Parathyroid adenoma (tissue), 2 donors: Measurements from ENCODE around the gene NGEF.

Source experiments
- H2AFZ ChIP-seq: fragments of 300-600 bp; sonication (generic); one replicate; pipeline ENCODE4 v1.7.0; 2017; ENCODE audit warnings: antibody characterized with exemption, mild to moderate bottlenecking
- H3K27ac ChIP-seq: fragments of 300-600 bp; sonication (generic); one replicate; pipeline ENCODE4 v1.7.0; 2017
- H3K27me3 ChIP-seq: fragments of 300-600 bp; sonication (generic); one replicate; pipeline ENCODE4 v1.7.0; 2017; ENCODE audit warnings: low read length; ENCODE audit not compliant: control insufficient read depth, insufficient read depth
- H3K36me3 ChIP-seq: fragments of 300-600 bp; sonication (generic); one replicate; pipeline ENCODE4 v1.7.0; 2017; ENCODE audit warnings: low read length; ENCODE audit not compliant: control insufficient read depth, insufficient read depth
- H3K4me1 ChIP-seq: fragments of 300-600 bp; sonication (generic); one replicate; pipeline ENCODE4 v1.7.0; 2017; ENCODE audit warnings: control low read depth
- H3K4me2 ChIP-seq: fragments of 300-600 bp; sonication (generic); one replicate; pipeline ENCODE4 v1.7.0; 2017; ENCODE audit warnings: low read length
- H3K4me3 ChIP-seq: fragments of 300-600 bp; sonication (generic); one replicate; pipeline ENCODE4 v1.7.0; 2017; ENCODE audit warnings: low read depth, low read length
- H3K79me2 ChIP-seq: fragments of 300-600 bp; sonication (generic); one replicate; pipeline ENCODE4 v1.7.0; 2017; ENCODE audit warnings: control low read depth
- H3K9ac ChIP-seq: fragments of 300-600 bp; sonication (generic); one replicate; pipeline ENCODE4 v1.7.0; 2017; ENCODE audit warnings: mild to moderate bottlenecking
- H3K9me3 ChIP-seq: fragments of 300-600 bp; sonication (generic); one replicate; pipeline ENCODE4 v1.7.0; 2017; ENCODE audit warnings: low read length; ENCODE audit not compliant: control insufficient read depth
- TF ChIP-seq, protein P1 (sequence below): fragments of 300-600 bp; sonication (generic); IDR thresholded peaks from one replicate; pipeline ENCODE4 v1.7.0; 2017; ENCODE audit warnings: antibody characterized with exemption, mild to moderate bottlenecking
- donor health status: primary hyperparathyroidism.

Gene NGEF

DNA sequence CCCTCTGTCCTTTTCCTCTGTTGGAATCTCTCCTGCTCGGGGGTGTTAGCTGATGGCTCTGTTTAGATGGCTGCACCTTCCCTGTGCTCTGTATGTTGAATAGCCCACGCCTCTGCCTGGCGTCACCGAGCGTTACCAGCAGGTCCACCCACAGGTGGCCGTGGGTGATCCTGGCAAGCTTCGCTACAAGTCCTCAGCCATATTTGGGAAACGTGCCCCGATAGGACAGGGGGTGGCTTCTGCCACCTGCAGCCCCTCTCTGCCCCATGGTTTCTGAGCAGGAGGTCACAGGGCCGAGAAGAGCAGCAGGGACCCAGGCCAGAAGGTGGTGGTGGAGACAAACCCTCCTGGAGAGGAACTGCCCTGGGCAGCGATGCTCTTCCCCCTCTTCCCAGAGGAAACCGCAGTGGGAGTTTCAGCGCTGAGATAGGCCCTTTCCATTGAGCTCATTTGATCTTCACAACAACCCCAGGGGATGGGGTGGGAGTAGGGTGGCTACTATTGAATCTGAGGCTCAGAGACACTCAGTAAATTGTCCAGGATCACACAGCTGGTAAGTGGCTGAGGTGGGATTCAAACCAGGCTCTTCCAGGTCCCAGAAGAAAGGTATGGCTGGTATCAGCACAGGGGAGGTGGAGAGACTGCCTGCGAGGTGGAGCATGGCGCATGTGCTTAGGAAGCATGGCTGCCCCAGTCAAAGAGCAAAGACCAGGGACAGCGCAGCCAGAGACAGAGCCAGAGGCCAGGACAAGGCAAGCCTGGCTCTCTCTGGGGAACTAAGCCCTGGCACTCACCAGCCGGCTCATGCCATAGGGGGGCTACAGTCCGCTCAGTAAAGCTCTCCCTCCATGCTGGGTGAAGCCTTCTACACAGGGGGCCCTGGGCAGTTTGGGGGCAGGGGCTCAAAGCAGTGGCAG is 15.0 kb downstream of the NGEF start:
- H3K9ac ChIP-seq, result no peak overlapping the region
- H3K36me3 ChIP-seq, result no peaks in the 10 kb centered on the region
- H3K4me1 ChIP-seq, result peaks cover 3% of the 10 kb centered on the region
- H3K4me2 ChIP-seq, result no peak overlapping the region
- TF ChIP-seq, protein P1, sequence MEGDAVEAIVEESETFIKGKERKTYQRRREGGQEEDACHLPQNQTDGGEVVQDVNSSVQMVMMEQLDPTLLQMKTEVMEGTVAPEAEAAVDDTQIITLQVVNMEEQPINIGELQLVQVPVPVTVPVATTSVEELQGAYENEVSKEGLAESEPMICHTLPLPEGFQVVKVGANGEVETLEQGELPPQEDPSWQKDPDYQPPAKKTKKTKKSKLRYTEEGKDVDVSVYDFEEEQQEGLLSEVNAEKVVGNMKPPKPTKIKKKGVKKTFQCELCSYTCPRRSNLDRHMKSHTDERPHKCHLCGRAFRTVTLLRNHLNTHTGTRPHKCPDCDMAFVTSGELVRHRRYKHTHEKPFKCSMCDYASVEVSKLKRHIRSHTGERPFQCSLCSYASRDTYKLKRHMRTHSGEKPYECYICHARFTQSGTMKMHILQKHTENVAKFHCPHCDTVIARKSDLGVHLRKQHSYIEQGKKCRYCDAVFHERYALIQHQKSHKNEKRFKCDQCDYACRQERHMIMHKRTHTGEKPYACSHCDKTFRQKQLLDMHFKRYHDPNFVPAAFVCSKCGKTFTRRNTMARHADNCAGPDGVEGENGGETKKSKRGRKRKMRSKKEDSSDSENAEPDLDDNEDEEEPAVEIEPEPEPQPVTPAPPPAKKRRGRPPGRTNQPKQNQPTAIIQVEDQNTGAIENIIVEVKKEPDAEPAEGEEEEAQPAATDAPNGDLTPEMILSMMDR, result no peak
- no peak overlapping the region for H3K27ac ChIP-seq
- H3K79me2 ChIP-seq, result no peaks in the 10 kb centered on the region
- H3K4me3 ChIP-seq, result no peak overlapping the region
- no peaks in the 10 kb centered on the region for H3K27me3 ChIP-seq
- no peak overlapping the region for H2AFZ ChIP-seq
- H3K9me3 ChIP-seq, result no peaks in the 10 kb centered on the region

DNA sequence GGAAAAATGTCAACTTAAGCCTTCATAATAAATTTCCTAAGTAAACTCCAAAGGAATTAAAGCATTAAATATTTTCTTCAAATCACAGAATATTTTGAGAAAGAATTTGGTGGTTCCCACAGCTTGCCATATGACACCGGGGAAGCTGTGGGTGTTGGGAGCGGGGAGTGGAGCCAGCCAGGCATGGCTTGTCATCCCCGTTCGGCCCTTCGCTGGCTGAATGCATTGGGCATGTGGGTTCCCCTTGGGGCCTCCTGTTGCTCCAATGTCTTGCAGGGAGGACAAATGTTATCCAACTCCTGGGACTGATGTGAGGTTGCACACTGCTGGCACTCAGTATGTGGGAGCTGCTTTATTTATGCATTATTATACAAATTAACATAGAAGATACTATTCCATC is 18.6 kb downstream of the NGEF start:
- Histone ChIP-seq H3K9ac (no peak overlapping the region), H3K4me1 (peaks cover 3% of the 10 kb centered on the region), H3K27ac (no peak overlapping the region), H3K27me3 (no peaks in the 10 kb centered on the region), H3K9me3 (no peaks in the 10 kb centered on the region), H3K4me2 (no peak overlapping the region), H3K4me3 (no peak overlapping the region), H3K79me2 (no peaks in the 10 kb centered on the region), H3K36me3 (no peaks in the 10 kb centered on the region), H2AFZ (no peak overlapping the region)
- TF ChIP-seq, protein P1, result no peak

DNA sequence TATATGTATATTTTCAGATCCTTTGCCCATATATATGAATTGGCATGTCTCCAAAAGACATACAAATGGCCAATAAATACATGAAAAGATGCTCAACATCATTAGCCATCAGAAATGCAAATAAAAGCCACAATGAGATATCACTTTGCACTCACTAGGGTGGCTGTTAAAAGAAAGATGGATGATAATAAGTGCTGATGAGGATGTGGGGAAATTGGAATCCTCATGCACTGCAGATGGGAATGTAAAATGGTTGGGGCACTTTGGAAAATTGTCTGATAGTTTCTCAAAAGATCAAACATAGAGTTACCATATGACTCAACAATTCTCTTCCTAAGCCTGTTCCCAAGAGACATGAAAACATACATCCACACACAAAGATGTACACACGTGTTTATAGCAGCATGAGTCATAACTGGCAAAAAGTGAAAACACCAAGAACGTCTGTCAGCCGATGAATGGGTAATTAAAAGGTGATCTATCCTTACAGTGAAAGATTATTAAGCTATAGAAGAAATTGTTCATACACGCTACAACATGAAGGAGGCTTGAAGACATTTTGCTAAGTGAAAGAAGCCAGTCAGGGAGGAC is 19.7 kb downstream of the NGEF start:
- peaks cover 3% of the 10 kb centered on the region for H3K4me1 ChIP-seq
- no peak overlapping the region for H2AFZ ChIP-seq
- TF ChIP-seq, protein P1, result no peak
- H3K79me2 ChIP-seq, result no peaks in the 10 kb centered on the region
- no peak overlapping the region for H3K27ac ChIP-seq
- no peak overlapping the region for H3K4me3 ChIP-seq
- no peak overlapping the region for H3K4me2 ChIP-seq
- H3K9me3 ChIP-seq, result no peaks in the 10 kb centered on the region
- H3K9ac ChIP-seq, result no peak overlapping the region
- no peaks in the 10 kb centered on the region for H3K36me3 ChIP-seq
- no peaks in the 10 kb centered on the region for H3K27me3 ChIP-seq

DNA sequence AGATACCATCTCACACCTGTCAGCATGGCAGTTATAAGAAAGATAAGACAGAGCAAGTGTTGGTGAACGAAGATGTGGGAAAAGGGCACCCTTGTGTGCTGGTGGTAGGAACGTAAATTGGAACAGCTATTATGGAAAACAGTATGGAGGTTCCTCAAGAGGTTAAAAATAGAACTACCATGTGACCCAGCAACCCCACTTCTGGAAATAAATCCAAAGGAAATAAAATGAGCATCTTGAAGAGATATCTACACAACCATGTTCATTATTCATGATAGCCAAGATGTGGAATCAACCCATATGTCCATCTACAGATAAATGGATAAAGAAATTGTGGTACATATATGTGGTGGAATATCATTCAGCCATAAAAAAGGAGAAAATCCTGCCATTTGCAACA is 26.9 kb downstream of the NGEF start:
- no peaks in the 10 kb centered on the region for H3K79me2 ChIP-seq
- H3K4me3 ChIP-seq, result no peak overlapping the region
- no peaks in the 10 kb centered on the region for H3K9me3 ChIP-seq
- H3K4me1 ChIP-seq, result peaks cover 5% of the 10 kb centered on the region
- TF ChIP-seq, protein P1, result no peak
- no peak overlapping the region for H3K9ac ChIP-seq
- H3K4me2 ChIP-seq, result no peak overlapping the region
- no peaks in the 10 kb centered on the region for H3K27me3 ChIP-seq
- H3K27ac ChIP-seq, result no peak overlapping the region
- H3K36me3 ChIP-seq, result no peaks in the 10 kb centered on the region
- H2AFZ ChIP-seq, result no peak overlapping the region
